Activated CD8-positive, alpha-beta memory T cell treated with anti-CD3 and anti-CD28 coated beads, Interleukin-2, amount 50 U/mL, for 4 hours (primary cell): Measurements from ENCODE around the gene FAM107B.

Experiments used
- DNase-seq: peaks from one replicate; pipeline ENCODE4 v3.0.0-alpha.2; 2020

Gene FAM107B

DNA sequence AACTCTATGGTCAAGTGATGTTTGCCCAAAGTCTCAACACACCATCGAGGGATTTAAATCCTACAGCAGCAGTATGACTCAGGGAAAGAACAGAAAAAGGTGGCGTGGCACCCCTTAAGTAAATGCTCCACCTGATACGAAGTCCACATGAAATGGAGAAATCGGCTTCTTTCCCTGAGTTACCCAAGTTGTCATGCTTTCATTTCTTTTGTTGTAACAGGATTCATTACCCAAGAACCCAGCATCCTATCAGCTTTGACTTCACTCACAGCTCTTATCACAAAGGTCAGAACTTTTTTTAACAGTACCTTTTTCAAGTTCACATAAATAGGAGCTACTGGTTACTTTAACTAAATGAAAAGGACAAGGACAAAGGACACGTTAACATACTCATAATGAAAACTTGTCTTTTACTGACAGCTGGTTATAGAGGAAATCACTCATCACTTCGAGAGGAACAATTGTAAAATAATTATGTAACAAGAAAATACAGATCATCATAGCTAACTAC is 224.2 kb downstream of the FAM107B start:
- DNase-seq, result no peak

DNA sequence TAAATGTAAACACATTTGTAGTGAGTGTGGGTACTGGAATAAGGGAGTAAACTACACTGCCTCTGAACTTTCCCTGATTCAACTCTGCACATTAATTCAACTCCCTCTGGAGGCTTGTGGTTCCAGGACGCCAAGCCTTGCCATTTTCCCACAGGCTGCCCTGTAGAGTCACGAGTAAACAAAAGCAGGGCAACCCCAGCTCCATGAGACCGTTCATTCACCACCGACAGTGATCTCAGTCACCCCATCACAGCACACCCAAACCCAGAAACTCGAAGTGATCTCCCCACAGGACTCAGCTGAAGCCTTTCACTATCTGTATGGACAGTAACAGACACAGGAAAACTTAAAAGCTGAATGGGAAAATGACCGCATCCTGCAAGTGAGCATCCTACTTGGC is 225.2 kb downstream of the FAM107B start:
- no peak for DNase-seq

DNA sequence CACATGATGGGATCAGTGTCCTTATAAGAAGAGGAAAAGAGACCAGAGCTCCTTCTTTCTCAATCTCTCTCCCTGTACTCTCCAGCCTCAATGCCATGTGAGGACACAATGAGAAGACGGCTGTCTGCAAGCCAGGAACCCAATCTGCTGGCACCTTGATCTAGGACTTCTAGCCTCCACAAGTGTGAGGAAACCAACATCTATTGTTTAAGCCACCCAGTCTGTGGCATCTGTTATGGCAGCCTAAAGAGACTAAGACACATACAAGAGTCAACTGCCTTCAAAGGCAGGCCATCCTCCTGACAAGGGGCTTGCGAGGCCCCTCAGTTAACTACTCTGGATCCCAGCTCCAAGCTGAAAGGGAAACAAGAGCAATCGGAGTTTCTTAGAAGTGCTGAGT is 225.7 kb downstream of the FAM107B start:
- no peak for DNase-seq

DNA sequence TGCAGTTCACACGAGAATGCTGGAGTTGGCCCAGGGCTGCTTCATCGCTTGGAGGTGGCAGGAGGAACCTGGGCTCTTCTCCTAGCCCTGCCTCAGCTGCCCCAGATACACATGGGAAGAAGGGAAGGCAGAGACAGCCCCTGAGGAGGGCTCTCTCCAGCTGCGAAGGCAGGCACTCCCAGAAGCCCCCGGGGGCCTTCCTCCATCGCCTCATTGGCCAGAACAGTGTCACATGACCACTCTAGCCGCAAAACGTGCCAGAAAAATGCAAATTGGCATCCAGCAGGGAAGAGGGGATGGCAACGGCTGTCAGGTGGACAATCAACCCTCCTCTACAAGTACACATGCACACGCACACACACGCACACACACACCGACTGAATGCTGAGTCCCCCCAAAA is 226.2 kb downstream of the FAM107B start:
- no peak for DNase-seq

DNA sequence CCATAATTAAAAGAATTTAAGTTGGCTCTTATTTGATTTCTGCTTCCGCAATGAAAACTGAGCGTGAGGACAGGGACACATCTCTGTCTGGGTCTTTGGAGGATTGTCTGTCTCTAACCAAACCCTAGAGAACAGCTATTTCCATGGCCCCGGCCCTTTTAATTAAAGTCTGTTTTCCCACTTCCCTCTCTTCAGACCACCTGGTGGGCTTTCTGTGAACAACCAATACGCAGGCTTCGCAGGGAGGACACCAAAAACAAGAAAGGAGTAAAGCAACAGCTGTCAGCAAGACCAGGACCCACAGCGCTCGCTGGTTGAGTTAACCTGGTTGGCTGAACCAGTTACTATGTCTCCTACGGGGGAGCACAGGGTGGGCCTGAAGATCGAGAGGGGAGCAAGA is 226.9 kb downstream of the FAM107B start:
- no peak for DNase-seq

DNA sequence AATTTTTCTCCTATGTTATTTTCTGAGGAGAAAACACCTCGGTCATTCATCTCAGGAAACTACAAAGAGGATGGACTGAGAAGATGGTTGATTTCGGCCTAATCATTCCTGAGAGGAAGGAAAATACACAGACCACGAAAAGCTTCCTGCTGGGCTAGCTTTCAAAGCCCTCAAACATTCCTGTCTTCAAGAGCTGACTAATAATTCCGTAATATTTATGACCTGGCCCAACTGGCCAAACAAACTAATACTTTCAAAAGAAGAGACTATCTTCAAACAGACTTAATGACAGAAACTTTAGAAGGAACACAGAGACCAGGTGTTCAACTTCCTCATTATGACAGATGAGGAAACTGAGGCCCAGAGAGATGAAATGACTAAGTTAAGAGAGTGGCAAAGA is 228.9 kb downstream of the FAM107B start:
- DNase-seq, result no peak

DNA sequence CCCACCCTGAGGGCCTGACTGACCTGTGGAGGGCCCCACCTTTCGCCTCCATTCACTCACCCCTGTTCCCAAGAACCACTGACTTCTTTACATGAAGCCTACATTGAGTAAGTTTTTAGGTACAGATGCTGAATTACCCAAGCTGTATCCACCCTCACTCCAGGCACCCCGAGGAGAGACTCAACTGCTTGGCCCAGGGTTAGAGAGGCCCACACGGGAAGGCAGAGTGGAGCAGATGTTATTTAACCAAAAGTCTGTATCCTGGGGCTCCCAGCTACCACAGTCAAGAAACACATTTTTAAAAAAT is 230.8 kb downstream of the FAM107B start:
- DNase-seq, result no peak

DNA sequence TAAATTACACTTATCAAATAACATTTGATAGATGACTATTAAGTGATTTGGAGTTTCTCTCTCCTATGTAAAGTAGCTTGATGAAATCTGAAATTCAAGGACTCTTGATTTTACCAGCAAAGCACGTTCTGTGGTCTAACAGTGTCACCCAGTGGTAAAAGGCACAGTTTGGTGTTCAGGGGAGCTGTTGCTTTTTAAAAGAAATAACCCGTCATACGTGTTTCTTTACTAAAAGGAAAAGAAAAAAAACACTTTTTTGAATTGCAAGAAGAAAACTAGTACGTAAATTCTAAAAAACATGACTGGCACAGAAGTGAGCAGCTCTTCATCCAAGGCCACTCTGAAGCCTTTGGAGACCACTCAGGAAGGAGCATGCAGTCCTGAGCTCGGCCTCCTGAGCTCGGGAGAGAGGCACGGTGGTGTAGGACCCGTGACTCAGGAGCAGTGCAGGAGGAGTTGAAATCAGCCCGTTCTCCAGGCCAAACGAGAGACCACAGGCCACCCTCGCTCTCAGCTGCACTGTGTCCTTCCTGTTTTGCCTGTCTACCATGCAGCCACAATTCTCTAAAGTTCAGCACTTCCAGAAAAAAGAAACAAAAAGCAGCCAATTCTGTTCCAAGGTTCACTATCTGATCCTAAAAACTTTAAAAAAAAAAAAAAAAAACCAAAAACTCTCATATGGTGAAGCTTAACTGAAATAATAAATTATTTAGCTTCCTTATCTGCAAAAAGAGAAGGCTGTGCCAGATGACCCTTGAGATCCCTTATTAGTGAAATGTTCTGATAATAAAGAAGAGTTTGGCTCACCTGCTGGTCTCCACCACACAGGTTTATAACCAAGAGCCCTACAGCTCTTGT is 231.4 kb downstream of the FAM107B start:
- no peak for DNase-seq

DNA sequence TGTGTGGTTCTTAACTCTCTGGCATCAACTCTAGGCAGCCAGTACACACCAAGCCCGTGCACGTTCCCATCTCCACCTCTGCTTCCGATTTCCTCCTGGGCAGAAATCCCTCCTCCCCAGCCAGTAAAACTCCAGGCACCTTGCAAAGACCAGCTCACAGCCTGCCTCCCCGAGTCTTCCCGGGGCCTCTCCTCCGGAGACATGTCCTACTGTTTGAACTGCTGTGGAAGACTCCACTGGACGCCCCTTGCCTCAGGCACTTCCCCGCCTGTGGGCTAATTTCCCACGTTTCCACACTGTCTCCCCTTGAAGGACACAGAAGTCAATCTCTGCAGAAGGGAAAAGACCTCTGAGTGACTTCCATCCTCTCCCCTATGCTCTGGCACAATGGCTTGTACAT is 233.3 kb downstream of the FAM107B start:
- DNase-seq, result no peak

DNA sequence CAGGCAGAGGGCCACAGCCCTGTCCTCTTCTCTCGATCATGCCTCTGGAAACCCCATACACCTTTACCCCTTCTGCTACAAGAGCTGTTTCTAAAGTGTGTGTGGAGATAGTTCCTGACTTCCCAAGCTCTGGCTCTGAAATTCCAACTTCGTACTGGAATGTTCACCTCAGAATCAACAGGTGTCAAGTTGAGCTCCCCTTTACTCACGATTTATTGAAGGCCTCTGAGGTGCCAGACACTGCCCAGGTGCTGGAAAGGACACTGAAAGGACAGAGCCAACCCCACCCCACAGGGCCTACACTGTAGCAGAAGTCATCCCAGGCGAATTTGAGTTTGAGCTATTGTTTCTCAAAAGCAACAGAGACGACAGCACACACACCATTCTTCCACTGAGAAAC is 234.1 kb downstream of the FAM107B start:
- DNase-seq, result no peak

DNA sequence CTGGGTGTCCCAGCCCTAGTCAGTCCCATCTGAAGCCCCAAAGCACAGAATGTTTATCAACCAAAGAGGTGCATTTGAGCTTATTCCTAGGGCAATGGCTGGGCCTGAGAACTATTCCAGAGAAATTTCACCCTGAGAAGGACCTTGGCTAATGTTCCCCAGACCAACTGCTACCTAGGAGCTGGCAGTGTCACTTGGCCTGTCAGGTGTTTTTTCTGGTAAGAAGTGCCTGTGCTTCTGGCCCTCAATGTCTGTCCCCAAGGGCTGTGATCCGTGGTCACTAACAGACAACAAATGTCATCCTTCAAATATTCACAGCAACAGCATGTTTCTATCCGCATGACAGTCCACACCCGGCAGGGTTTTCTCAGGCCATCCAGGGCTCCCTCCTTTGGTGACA is 234.6 kb downstream of the FAM107B start:
- no peak for DNase-seq

DNA sequence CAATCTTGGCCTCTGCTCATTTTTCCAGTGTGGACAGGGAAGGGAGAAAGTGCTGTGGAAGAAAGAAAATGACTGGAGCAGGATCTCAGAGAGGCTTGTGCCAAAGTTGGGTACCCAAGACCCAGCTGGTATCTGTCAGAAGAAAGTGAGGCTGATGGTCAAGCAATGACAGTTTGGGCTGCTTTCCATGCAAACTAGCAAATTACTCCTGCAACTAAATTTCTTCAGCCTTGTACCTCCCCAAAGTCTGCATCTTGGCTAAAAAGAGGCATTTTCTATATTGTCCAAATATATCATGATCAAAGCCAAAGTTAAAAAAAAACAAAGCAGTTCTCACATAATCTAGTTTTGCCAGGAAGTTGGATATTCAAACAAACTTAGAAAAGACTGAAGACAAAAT is 235.5 kb downstream of the FAM107B start:
- no peak for DNase-seq

DNA sequence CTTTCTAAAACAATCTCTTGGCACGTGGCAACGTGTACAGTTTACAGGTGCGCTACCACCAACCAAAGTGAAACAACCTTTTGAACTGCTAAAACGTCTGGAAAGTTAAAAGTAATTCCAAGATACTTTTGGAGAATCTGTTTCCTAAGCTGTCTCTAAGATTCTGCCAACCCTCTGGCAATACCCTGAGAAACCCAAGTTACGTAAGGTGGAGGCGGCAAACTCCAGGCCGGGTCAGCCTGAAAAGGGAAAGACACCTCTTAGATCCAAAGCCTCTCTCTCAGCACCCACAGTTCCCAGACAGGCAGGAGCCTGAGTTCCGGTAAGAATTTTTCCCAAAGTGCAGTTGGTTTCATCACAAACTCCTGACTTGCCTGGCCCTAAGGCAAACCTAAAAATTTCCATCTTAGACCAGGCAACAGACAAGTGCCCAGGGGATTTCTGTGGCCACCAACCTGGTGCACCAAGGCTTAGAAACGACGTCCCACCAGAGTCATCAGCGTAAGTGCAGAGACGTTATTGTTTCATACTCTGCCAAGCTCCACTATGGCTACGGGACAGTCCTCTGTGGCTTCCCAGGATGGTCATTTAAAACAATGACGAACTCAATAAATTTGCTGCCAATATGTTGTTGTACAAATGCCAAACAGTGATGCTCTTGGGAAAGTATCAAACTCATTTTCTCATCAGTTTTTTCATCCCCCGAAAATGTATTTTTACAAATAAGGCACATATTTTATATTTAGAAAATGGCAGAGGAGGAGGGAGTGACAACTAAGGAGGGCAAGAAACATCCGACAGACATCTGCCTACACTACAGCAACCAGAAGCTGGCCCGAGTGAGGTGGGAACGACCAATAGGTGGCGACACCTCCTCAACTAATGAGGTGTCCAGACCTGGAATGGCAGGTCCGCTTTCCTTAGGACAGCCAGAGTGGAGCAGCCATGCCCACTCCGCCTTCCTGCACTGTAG is 238.2 kb downstream of the FAM107B start:
- DNase-seq, result peak; percentile 46

DNA sequence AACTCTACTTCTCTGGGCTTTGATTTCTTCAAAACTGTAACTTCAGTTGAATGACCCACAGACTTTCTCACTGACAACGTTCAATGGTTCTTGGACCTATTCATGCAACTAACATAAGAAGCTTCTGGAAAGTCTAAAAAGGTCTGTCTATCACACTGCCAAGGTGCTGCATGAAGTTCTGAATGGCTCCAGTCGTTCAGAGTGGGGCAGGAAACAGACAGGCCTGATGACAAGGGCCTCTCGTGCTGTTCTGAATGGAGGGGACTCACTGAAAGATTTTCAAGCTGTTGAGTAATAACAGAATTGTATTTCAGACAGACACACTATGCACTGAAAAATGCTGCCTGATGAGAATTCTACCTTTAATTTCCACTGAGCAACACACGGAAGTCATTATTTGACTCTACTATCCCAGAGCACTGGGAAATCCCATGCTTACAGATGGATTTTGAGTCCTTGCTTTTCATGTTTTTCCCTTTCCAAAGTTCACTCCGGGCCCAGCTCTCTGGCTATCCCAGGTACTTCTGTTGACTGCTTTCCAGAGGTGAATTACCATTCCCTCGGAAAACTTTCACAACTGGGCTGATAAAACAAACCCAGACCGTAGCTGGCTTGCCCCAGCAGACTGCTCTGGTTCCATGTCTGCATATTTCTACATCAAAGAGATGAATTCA is 239.1 kb downstream of the FAM107B start:
- no peak for DNase-seq

DNA sequence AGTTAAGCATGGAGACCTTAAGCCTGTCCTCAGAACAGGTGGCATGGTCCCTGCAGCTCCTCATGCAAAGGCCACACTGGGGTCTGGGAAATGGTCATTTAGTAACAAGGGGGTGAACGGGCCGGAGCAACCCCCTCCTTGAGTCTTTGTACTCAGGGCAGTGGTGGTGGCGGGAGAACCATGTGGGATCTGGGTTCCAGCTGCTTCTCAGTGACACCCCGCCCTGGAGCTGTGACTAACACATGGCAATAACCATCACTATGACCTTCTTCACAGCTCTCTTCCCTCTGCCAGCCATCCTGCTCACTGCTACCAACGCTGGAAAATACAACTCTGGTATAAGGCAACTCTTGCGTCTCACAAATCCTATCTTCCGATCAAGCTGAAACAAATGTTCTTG is 240.5 kb downstream of the FAM107B start:
- no peak for DNase-seq

DNA sequence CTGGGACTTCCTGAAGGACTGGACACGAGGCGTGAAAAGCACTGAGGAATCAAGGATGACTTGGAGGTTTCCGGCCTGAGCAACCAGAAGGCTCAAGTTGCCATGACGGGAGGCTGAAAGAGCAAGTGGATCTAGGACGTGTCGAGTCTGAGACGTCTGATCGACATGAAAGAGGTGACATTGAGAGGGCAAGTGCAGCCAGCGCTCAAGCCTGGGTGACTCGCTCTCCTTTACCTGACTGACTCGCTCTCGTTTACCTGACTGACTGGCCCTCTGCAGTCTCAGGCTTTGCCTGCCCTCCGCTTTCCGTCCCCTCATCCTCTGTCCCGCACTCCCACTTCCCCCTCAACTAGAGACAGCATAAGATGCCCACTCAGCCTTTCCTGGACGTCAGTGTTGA is 241.4 kb downstream of the FAM107B start:
- DNase-seq, result no peak

DNA sequence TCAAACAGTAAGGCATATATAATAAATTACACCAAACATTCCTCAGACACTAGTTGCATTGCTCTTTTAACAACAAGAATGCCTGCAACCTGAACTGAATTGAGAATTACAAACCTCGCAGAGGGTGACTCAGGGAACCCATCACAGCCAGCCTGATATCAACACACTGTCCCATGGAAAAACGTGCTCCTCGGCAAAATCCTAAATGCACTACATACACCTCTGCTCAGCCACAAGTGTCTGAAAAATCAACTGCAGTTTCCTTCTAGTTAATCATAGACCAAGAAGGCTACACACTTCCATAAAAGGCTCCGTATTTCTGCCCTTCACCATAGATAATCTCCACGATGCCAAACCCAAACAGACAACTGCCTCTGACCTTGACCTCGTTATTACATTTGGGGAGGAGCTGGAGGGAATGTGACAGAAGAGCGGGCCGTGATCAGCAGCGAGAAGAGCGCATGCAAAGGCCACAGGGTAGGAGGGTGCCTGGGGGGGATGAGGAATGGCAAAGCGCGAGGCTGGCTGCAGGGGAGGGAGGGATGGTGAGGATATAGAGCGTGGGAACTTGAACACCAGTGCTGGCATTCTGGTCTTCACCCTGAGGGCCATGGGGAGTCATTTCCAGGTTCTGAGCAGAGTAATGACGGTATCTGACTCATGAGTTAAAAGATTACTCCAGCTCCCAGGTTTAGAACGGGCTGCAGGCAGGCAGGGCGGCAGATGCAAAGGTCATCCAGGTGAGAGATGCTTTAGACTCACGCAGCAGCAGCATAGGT is 242.0 kb downstream of the FAM107B start:
- DNase-seq, result no peak

DNA sequence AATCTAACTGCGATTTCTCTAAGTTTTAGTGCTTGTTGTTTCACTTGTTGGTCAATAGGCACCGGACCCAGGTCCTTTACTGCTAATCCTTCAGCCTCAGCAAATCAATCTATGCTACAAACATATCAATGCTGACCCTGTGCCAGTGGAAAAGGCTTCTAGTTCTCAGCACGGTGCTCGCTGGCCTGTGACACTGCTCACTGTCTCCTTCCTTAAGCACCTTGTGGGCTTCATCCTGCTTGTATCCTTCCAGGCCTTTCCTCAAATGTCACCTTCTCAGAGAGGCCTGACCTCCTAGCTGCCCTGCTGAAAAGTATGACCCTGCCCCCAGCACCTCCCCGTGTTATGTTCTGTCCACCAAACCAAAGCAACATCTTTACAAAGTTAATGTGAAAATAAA is 242.7 kb downstream of the FAM107B start:
- no peak for DNase-seq

DNA sequence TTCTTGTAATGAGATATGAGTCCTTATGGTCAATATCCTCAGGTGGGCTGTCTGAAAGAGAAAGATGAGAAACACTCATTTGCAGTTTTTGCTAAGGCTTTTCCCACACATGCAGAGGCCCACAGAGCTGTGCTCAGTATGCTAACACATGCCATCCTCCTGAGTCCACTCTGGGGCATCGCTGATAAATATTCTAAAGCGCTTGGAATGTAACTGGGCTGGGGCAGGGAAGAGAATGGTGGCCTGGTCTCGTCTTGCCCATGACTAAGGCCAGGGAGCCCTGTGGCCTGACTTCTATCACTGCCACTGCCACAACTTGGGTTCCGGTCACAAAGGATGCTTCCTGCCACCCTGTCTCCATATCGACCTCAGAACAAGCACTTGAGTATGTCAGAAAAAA is 244.2 kb downstream of the FAM107B start:
- no peak for DNase-seq

DNA sequence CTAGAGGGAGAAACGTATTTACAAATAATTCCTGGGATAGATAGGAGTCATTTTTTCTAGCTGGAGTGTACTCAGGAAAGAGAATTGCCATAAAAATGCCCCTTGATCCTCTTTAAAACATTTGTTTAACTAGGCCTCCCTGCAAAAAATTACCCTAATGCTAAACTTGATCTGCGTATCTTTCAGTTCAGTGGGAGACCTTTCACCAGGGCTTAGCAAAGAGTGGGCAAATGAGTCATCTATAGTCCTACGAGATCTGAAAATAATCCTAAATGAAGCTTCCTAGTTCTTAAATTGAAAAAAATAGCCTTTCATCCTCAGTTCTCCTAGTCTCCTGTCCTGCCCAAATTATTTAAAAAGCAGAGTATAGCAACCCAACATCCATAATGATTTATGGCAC is 245.3 kb downstream of the FAM107B start:
- DNase-seq, result no peak

DNA sequence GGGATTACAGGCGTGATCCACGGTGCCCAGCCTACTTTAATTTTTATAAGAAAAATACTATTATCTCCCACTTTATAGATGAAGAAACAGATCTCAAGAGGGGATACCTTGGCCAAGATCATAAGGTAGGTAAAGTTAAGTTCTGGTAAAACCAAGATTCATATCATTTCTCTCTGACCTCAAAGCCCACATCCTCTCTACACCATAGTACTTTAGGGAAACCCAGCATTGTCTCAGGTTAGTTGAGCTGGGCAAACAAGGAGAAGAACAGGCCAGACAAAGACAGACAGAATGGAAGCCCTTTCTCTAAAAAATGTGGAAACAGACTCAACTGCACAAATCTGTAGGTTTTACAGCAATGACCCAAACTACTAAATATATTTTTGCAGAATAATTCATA is 246.2 kb downstream of the FAM107B start:
- no peak for DNase-seq

DNA sequence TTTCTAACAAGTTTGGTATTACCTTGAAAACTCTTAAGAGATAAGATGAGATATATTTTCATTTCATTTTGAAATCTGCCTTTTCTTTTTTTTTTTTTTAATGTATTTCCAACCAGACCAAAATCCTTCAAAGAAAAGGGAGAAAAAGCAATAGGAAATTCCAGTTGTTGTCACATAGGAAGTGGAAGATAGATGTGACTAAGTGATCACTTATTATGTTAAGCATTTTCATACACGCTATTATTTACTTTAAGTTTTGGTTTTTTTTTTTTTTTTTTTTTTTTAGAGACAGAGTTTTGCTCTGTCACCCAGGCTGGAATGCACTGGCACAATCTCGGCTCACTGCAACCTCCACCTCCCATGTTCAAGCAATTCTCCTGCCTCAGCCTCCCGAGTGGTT is 246.8 kb downstream of the FAM107B start:
- no peak for DNase-seq
